RPMI7951 (cell line): ENCODE measurements around the gene GRIN2D. TPM values are rescaled to one million over a fixed set of nuclear protein-coding genes. Genes with fewer than 3 reads are reported as not detected.

Source experiments
- DNase-seq: peaks from one replicate; pipeline ENCODE4 v3.0.0-alpha.2; 2012; ENCODE audit warnings: low read depth
- total RNA-seq: library from RNA; depleted of rRNA; stranded (reverse); fragments of >200 nt; shearing (Covaris generic); gene quantifications from 2 replicates; pipeline ENCODE4 v1.2.3, GENCODE V29; 2014; rRNA removed

Gene GRIN2D
- total RNA-seq, result 0.60 and 0.68 TPM in 2 replicates

DNA sequence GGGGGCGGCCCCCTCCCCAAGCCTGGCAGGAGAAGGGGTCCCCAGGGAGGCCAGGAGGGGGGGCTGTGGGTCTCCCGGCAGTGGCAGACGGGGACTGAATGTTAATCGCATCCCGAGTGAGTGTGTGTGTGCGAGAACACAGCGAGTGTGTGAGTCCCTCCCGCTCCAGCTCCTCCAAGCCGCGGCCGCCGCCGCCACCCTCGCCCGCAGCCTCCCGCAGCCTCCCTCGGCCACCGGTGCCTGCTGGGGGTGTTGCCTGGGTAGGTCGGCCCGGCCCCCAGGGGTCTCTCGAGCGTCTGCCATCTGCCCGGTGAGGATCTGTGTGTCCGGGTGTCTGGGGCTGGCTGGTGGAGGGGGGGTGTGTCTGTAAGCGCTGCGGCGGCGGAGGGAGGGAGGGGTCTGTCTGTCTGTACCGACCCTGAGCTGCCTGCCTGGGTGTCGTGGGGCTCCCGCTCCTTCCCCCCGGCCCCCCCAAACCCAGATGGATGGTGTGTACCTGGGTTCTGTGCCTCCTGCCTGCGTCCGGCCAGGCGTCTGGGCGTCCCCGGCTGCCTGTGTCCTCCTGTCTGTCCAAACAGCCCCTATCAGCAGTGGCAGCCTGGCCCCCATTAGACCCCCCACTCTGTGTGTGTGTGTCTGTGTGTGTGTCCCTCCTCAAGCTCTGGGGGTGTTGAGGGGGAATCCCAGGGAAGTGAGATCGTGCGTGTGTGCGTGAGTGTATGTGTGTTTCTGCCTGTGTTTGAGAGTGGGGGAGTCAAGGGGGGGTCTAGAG lies at the start of gene GRIN2D:
Gene GRIN2D, plus strand, starts transcription at position 110 of the 772 bp plus-strand sequence. CDS start 4,725 bp downstream, outside the sequence.
- DNase-seq, result no peak

DNA sequence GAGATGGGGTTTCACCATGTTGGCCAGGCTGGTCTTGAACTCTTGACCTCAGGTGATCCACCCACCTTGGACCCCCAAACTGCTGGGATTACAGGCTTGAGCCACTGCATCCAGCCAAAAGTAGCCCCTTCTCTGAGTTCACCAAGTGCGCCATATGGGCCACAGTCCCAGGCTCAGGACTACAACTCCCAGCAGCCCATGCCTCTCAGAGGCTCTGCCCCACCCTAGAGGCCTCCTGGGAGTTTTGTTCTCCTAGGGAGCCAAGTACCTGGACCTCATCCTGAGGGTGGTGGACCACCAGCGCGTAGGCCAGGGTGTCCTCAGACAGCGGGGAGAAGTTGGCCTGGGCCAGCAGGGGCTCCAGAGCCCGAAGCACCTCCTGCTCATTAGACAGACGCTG lies 48.6 kb upstream of the GRIN2D start:
- no peak for DNase-seq

DNA sequence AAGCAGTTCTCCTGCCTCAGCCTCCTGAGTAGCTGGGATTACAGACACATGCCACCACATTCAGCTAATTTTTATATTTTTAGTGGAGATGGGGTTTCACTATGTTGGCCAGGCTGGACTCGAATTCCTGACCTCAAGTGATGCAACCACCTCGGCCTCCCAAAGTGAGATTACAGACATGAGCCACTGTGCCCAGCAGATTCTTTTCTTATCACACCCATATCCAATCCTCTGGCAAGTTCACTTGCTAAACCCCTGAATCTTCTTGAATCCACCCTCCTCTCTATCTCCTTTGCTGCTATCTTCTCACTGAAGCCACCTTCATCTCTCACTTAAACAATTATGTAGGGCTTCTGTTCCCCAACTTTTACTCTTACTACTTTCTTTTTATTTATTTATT lies 47.3 kb upstream of the GRIN2D start:
- DNase-seq, result no peak

DNA sequence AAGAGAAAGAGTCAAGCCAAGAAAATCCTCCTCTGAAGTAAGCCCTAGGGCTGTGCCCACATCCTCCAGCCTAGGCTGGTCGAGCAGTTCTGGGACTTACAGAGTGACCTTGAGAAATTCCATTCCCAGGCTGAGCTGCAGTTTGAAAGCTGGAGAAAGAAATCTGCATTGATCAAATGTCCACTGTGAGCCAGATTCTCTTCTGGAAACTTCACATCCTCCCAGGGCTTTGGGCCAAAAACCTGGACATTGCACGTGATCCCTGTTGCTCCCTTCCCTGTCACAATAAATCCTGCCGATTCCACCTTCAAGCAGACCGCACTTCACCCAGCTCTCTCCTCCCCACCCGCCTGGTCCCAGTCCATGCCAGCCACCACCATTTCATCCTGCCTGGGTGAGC lies 45.4 kb upstream of the GRIN2D start:
- DNase-seq, result peak; percentile 41

DNA sequence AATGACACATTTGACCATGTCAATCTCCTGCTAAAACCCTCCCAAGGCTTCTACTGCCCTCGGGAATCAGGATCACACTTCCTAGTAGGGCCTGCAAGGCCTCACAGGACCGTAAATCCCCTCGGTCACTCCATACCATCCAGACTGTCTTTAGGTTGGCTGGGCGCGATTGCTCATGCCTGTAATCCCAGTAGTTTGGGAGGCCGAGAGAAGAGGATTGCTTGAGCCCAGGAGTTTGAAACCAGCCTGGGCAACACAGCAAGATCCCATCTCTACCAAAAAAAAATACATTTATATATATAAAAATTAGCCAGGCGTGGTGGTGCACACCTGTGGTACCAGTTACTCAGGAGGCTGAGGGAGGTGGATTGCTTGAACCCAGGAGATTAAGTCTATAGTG lies 44.7 kb upstream of the GRIN2D start:
- DNase-seq, result no peak

DNA sequence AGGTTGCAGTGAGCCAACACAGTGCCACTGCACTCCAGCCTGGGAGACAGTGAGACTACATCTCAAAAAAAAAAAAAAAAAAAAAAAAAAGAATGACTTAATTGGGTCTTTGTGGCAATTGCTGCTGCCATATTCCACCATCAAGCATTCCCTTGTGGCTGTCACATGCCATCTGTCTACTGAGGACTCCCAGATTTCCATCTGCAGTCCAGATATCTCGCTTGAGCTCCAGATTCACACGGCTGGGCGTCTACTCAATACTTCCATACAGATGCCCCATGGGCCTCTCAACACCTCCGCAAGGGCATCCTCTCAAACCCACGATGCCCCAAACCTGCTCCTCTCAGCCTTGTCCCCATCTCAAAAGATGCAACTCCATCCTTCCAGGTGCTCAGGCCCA lies 42.6 kb upstream of the GRIN2D start:
- DNase-seq, result no peak

DNA sequence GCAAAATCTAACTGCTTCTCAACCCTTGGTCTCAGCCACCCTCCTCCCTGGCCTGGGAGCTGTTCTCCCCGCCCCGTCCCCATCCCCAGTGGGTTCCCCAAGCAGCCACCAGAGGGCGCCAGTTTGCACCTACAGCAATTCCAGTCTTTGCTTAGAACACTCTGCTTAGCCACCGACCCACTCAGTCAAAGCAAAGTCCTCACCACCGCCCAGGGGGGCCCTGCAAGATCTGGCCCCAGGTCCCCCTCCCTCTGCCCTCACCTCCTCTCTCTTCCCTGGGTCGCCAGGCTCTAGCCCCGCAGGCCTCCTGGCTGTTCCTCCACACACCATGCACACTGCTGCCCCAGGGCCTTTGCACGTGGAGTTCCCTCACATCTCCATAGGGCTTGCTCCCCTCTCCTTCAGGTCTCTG lies 42.1 kb upstream of the GRIN2D start:
- peak; percentile 61 for DNase-seq

DNA sequence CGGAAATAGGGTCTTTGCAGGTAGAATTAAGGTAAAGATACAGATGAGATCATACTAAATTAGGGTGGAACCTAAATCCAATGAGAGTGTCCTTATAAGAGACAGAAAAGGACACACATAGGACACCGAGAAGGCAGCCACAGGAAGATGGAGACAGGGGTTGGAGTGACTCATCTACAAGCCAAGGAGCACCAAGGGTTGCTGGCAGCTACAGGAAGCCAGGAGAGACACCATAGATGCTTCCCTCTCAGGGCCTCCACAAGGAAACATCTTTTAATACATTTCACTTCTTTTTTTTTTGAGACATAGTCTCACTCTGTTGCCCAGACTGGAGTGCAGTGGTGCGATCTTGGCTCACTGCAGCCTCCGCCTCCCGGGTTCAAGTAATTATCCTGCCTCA lies 39.8 kb upstream of the GRIN2D start:
- peak; percentile 64 for DNase-seq

DNA sequence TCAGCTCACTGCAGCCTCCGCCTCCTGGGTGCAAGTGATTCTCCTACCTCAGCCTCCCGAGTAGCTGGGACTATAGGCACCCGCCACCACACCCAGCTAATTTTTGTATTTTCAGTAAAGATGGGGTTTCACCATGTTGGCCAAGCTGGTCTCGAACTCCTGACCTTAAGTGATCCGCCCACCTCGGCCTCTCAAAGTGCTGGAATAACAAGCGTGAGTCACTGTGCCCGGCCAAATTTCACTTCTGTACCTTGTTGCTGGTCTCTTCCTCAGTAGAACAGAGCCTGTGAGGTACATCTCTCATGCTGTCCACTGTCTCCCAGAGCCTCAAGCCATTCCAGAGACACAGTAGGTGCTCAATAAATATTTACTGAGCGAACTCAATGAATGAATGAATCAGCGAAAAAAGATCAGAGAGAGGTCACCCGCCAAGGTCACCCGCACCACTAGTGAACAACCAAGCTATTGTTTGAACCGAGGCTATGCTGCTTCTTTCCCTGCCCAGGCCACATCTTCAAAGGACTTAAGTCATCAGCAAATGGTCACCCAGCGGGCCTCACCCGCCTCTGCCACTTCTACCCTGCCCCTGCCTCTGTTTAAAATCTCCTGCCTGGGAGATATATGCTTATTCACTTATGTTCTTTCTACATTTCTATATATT lies 39.0 kb upstream of the GRIN2D start:
- peak; percentile 87 for DNase-seq

DNA sequence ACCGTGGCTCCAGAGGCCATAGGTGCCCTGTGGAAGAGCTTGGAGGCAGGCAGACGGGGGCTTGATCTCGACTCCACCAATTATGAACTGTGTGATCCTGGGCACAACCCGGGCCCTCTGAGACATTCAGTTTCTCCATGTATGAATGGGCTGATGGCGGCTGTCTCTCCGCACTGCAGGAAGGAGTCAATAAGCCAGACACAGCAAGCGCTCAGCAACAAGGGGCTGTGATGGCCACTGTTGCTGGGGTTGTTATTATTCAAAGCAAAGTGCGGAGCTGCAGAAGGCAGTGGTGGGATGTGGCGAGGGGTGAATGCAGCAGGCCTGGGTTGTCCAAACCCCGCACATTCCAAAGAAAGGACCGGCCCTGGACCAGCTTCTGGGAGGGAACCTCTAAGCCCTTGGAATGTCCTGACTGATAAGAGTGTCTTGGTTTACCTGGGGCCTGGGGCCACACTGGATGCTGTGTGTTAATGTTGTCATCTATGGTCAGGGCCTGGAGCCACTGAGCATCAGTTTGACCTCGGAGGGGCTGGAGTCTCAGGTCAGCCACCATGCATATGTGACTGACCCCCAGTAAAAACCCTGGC lies 38.0 kb upstream of the GRIN2D start:
- no peak for DNase-seq

DNA sequence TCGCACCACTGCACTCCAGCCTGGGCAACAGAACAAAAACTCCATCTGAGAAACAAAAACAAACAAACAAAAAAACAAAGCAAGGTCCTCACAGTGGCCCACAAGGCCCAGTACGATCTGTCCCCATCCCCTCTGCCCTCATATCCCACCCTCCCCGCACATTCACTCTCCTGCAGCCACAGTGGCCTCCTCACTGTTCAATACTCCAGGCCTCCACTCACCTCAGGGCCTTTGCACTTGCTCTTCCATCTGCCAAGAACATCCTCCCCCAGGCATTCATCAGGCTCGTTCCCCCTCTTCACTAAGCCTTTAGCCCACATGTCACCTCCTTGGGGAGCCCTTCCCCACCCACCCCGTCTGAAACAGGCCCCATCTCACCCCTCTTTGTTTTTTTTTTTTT lies 34.3 kb upstream of the GRIN2D start:
- DNase-seq, result no peak

DNA sequence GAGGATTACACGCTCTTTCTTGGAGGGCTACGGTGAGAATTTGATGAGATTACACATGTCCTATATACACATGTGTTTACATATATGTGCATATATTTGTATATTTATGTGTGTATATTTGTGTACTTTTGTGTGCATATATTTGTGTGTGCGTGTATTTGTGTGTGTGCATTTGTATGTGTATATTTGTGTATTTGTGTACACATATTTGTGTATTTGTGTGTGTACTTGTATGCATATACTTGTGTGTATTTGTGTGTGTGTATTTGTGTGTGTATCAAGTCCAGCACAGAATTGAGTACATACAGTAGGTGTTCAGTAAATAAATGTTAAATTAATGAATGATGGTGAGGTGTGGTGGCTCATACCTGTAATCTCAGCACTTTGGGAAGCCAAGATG lies 31.6 kb upstream of the GRIN2D start:
- no peak for DNase-seq

DNA sequence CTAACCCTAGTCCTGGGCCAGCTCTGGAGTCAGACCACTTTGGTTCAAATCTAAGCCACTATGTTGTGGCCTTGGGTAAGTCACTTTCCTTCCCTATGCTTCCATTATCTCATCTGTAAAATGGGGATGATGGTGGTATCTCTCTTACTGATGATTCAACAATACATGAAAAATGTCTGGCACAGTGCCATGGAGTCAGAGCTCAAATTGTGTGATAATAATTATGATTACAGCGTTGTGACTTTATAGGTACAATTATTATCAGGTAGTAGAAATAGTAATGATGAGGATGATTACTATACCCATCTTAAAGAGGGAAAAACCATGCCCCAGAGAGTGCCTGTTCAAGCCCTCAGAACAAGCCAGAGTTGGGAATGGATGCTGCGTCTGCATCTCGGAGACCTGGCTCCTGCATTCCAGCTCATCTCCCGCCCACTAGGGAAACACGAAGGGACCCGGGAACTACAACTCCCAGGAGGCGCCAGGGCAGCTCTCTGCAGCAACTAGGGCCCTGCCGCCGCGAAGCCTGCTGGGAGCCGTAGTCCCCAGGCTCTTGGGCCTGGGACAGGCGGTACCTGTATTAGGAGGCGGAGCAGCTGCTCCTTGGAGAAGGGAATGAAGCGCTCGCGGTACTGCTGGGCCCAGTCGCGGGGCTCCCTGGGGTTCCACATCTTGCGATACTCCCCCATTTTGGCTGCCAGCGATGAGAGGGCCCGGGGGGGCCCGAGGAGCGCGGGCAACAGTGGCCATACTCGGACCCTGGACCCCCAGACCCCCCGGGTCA lies 30.6 kb upstream of the GRIN2D start:
- peak; percentile 94 for DNase-seq

DNA sequence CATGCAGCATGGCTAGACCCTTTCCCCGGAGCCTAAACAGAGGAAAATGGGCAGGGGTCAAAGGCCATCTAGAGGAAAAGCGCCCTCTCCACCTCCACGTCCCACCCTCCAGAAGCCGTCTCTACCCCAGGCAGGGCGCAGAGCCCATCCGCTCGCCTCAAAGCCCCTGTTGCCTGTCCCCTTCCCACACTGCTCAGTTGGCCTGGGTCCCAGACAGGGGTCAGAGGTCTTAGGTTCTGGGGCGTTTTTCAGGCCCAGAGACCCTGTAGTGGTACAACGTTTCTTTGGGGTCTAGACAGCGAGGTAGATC lies 30.0 kb upstream of the GRIN2D start:
- DNase-seq, result no peak

DNA sequence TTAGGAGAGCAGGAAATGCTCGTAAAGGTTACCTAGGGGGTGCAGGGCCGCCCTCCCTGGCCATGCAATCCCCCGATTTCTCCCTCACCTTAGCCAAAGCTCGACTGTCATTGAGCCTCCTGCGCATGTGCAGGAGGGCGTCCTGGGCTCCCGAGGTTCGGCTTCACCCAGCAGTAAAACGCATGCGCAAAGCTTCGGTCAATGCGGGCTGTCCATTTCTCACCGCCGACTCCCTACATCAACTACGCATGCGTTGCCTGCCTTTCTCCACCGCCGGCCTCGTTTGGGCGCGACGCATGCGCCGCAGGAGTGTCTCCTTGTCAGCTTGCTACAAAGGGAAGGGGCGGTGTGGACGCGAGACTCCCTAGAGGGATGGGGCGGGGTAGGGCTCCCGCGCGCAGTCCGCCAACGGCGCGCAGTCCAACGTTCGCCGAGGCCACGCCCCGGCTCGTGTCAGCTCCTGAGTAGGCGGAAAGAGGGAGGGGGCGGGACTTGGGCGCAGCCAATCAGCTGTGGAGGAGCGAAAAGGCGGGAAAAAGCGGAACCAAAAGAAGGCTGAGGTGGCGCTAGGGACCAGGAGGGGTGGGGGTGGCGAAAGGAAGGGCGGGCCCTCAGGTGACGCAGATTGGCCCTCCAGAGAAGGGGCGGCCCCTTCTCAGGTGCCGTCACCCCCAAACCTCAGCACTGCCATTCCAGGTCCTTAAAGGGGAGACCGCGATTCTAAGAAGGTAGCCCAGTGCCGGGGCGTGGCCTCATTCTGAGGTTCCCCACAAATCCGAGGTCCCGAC lies 29.5 kb upstream of the GRIN2D start, which contains the start of the genes SYNGR4 and TMEM143:
Gene SYNGR4, plus strand, starts transcription at position 558 of the 788 bp plus-strand sequence. CDS start 1,476 bp downstream, outside the sequence.
Gene TMEM143, minus strand, starts transcription at position 131 of the 788 bp plus-strand sequence. Its CDS starts 20 bp downstream, at position 111.
- DNase-seq, result peak; percentile 99

DNA sequence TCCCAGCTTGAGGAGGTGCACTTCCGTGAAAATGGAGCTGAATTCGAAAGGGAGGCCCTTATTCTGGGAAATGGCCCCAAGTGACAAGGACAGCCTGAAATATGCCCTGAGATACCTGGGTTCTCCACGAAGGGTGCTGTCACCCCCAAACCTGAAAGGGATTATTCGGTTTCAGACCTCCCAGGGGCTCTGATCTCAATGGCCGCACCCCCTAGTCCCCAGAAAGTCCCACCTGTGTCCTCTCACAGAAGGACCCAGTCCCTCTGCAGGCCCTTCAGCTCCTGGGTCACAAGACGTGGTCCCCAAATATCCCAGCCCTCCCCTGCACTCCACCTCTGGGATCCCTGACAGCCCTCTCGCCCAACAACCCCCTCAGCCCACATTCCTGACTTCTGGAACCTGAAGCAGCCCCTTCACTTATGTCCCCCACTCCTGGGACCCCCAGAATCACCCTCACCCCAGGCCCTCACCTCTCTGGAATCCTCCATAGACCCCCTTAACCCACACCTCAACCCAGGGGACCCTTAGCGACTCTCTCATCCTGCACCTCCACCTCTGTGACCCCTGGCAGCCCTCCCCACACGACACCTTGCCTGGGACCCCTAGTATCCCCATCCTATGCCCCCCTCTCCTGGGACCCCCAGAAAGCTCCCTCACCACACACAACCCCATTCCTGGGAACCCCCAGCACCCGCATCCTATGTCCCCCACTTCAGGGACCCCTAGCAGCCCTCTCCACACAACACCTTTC lies 28.7 kb upstream of the GRIN2D start:
- DNase-seq, result no peak

DNA sequence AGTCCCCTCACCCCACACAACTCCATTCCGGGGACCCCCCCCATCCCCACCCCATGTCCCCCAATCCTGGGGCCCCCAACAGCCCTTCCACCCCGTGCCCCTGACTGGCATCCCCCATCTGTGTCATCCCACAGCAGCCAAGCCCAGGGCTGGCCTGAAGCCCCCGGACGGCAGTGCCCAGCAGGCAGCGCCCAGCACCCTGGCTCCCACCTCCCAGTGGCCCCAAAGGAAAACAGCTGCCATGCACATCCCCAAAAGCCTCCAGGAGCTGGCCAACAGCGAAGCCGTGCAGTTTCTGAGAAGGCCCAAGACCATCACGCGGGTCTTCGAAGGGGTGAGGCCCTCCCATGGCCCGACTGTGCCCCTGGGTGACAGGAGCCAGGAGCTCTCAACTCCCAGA lies 27.9 kb upstream of the GRIN2D start:
- no peak for DNase-seq

DNA sequence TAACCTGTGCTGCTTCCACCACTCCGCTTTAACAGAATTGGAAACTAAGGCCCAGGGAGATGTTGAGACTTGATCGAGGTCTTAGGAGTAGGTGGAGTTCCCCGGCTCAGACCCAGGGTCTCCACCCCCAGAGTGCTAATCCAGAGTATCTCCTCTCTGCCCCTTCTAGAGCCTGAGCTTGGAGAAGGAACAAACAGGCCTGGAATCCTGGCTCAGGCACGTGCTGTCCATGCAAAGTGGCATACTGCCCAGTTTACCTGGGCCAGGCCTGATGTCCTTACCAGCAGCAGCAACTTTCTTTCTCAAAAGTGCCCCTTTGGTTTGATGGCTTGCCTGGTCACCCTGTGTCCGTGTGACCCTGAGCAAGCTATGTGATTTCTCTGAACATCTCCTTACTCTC lies 25.6 kb upstream of the GRIN2D start:
- DNase-seq, result no peak

DNA sequence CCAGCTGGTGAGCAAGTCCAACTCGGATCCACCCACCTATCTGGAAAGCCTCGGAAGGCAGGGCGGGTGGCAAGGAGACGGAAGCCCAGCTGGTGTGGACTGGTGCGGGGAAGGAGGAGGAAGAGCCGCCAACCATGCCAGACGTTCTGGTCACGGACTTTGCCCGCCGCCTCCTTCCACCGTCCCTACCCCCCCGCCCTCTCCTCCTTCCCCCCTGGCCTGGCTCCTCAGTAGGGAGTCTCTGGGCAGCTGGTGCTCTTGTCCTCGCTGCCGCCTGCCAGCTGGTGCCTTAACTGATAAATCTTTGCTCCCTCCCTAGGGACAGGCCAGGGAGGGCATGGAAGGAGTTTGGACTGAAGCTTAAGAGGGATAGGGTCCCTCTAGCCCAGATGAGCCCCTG lies 24.5 kb upstream of the GRIN2D start:
- DNase-seq, result no peak

DNA sequence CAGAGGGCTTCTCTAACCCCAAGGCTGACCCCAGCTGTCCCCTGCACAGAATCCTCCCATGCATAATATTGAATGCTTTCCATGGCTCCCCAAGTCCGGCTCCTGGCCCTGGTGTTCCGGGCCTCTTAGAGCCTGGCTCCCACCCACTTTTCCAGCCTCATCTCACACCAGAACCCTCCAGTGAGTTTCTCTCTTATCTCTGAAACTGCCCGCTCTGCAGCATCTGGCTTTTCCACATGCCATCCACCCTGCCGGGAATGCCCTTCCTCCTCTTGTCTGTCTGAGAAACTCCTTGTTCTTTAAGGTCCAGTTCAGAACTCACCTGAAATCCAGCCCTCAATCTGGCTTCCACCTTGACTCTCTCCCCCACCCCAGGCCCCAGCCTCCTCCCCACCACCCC lies 22.5 kb upstream of the GRIN2D start:
- no peak for DNase-seq

DNA sequence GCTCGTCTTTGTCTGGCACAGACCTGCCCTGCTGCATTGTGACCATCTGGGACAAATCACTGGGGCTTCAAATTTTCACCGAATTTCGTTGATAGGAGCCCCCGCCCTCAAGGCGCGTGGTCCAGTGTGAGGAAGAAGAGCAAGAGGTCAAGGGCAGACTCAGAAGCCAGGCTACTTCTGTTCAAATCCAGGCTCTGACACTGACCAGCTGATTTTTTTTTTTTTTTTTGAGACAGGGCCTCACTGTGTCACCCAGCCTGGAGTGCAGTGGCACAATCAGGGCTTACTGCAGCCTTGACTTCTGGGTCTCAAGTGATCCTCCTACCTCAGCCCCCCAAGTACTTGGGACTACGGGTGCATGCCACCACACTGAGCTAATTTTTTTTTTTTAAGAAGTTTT lies 22.1 kb upstream of the GRIN2D start:
- DNase-seq, result no peak
